Gastrocnemius medialis (tissue), 4 donors: ENCODE results near the gene SNAP47.

ENCODE experiments used
- CTCF ChIP-seq, 5 experiments: fragments of 450-650 bp in 3 of 5; fragments of 200-600 bp in 2 of 5; sonication (generic) in 2 of 5; IDR thresholded peaks in 4 of 5; conservative IDR thresholded peaks in 1 of 5; 1 replicate in 4 of 5; 2 replicates in 1 of 5; pipeline ENCODE4 v1.5.1; 2016 to 2019; ENCODE audit warnings: antibody characterized with exemption in 5 of 5, mild to moderate bottlenecking in 3 of 5, moderate library complexity in 3 of 5
- POLR2A ChIP-seq, 2 donors: fragments of 450-650 bp; IDR thresholded peaks; one replicate each; pipeline ENCODE4 v1.6.1; 2017; ENCODE audit warnings: antibody characterized with exemption in 2 of 2, mild to moderate bottlenecking in 2 of 2, moderate library complexity in 2 of 2

GRCh38 chr1:227809026-227809425 is 73.8 kb downstream of the SNAP47 start:
- TF ChIP-seq CTCF (IDR thresholded peaks at IDR 0.05 in 4 of 5, conservative IDR thresholded peaks at IDR 0.05 in 1 of 5) (no peak), POLR2A (IDR thresholded peaks at IDR 0.05) (no peak)
